Heart left ventricle (tissue), 13 donors: ENCODE measurements around the gene AGTRAP.

Experiments used
- POLR2A ChIP-seq, 2 donors: fragments of 450-650 bp; IDR thresholded peaks; one replicate each; pipeline ENCODE4 v1.6.1; 2017; ENCODE audit warnings: antibody characterized with exemption in 2 of 2, mild to moderate bottlenecking in 2 of 2, moderate library complexity in 2 of 2
- TF ChIP-seq, protein P1 (sequence below), 12 donors: fragments of 200-600 bp; sonication (generic) in 4 of 12; IDR thresholded peaks; one replicate each; pipeline versions ENCODE4 v1.5.0 to v1.8.0; 2018 to 2022; ENCODE audit warnings: antibody characterized with exemption in 12 of 12, mild to moderate bottlenecking in 5 of 12
- donor health status: ischemic (EF 13 %, LVEDD 7.1; RV severe dilation, severe dysfunction).
- donor health status: DM: no; HTN: yes; CAD: no.
- donor health status: DM: no; HTN: no; CAD: no.
- donor health status: ischemic (EF 25% LVEDD 6.9; RV normal size, moderate dysfunction).
- donor health status: ischemic (EF 25% LVEDD 5.7; RV mildly dilated, moderate dysfunction).
- donor health status: ischemic (EF 35%, LVEDD 5.7; RV mildly dilated, moderate dysfunction).
- donor health status: nonischemic (EF 11% LVEDD 7.7; RV severe dilation, severe dysfunction).
- donor health status: DM: yes; HTN: yes; CAD: no.
- donor health status: PGD.
- donor health status: ischemic (EF 29% LVEDD 5.4; RV normal size, mild dysfunction).
- donor health status: nonischemic (EF 23%, LVEDD 6.1; RV moderate dilation, normal function).

DNA sequence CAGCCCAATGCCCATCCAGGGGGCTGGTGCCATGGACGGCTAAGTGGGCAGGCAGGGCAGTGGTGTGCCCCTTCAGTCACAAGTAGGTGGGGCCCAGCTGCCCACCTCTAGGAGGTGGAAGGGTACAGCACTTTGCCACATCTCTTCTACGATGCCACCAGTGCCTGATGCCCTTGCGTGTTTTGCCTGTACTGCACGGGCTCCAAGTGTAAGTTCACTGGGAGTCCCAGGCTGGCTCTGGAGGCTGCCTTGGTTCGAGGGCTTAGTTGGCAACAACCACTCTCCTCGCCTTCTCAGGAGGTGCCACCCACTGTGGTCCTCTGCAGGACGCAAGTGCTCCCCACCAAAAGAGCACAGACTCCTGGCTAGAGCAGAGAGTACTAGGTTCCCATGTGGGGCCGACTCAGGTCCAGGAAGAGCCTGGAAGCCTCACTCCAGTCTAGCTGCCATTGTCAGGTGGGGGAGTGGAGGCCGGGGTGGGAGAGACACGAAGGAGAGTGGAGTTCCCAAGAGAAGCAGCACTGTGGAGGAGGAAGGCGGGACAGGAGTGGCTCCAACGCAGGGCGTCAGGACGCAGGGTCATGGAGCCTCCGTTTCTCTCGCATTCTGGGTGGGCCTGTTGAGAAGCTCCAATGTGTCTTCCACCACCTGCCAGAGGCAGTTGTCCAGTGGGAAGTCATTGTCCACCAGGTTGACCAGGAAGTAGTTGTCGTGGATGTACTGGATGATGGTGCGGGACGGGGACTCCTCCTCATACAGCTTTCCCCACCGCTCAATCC, 54.4 kb downstream of the AGTRAP start:
- TF ChIP-seq, protein P1, sequence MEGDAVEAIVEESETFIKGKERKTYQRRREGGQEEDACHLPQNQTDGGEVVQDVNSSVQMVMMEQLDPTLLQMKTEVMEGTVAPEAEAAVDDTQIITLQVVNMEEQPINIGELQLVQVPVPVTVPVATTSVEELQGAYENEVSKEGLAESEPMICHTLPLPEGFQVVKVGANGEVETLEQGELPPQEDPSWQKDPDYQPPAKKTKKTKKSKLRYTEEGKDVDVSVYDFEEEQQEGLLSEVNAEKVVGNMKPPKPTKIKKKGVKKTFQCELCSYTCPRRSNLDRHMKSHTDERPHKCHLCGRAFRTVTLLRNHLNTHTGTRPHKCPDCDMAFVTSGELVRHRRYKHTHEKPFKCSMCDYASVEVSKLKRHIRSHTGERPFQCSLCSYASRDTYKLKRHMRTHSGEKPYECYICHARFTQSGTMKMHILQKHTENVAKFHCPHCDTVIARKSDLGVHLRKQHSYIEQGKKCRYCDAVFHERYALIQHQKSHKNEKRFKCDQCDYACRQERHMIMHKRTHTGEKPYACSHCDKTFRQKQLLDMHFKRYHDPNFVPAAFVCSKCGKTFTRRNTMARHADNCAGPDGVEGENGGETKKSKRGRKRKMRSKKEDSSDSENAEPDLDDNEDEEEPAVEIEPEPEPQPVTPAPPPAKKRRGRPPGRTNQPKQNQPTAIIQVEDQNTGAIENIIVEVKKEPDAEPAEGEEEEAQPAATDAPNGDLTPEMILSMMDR (IDR thresholded peaks at IDR 0.05): no peak
- TF ChIP-seq POLR2A (IDR thresholded peaks at IDR 0.05): no peak
